K562 (cell line): ENCODE data around the gene FSTL4.

Source experiments
- MBD1 ChIP-seq: fragments of 250-450 bp; sonication (Bioruptor Pico); IDR thresholded peaks from 2 replicates; pipeline ENCODE4 v1.8.0; 2022; ENCODE audit warnings: inconsistent platforms
- RBFOX2 ChIP-seq: fragments of 200-400 bp; formaldehyde crosslinking; IDR thresholded peaks from 2 replicates; pipeline ENCODE4 v1.6.1; 2017; ENCODE audit warnings: low read depth, mild to moderate bottlenecking, low read length, moderate library complexity
- REST ChIP-seq, 2 experiments: fragments of 450-650 bp; formaldehyde crosslinking in 1 of 2; IDR thresholded peaks; 2 replicates each; pipeline versions ENCODE4 v1.4.0 to v1.6.1; 2014 to 2020; ENCODE audit warnings: mild to moderate bottlenecking in 2 of 2, borderline replicate concordance in 1 of 2, low read depth in 1 of 2
- SREBF1 ChIP-seq: fragments of 150-350 bp; IDR thresholded peaks from 2 replicates; pipeline ENCODE4 v1.6.1; 2014; ENCODE audit warnings: antibody characterized with exemption, low read depth, low read length, borderline replicate concordance
- TF ChIP-seq, protein P1 (sequence below), 3 experiments: IDR thresholded peaks in 2 of 3; conservative IDR thresholded peaks in 1 of 3; 2 replicates each; pipeline ENCODE4 v1.5.1; 2011 to 2012; ENCODE audit warnings: low read length in 3 of 3, mild to moderate bottlenecking in 3 of 3, control low read depth in 2 of 3, improper control_type of control experiment in 1 of 3, inconsistent platforms in 1 of 3, low read depth in 1 of 3, mixed read lengths in 1 of 3, moderate library complexity in 1 of 3; ENCODE audit not compliant: insufficient read depth in 2 of 3

DNA sequence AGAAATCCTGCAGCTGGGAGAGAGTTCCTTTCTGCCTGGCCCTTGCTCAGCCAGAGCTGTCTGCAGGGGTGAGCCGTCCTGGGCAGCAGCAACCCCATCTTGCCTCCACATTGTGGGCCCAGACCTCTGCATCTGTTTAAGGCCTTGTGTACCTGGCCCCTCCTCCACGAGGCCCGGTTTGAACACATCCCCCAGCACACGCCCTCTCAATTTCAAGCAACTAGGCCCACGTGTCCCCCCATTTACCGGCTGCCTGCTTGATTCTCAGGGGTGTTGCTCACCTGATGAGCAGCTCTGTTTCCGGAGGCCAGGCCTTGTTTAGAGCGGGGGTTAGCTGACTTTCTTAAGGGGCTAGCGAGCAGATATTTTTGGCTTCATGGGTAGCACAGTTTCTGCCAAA, 378.7 kb downstream of the FSTL4 start:
- TF ChIP-seq REST (IDR thresholded peaks at IDR 0.05; ENCODE audit: borderline replicate concordance) = no peak
- TF ChIP-seq REST (CRISPR knock-in tag; IDR thresholded peaks at IDR 0.05; ENCODE audit: low read depth) = no peak
- no peak for TF ChIP-seq MBD1 (CRISPR knock-in tag)
- no peak for TF ChIP-seq RBFOX2
- TF ChIP-seq, protein P1, sequence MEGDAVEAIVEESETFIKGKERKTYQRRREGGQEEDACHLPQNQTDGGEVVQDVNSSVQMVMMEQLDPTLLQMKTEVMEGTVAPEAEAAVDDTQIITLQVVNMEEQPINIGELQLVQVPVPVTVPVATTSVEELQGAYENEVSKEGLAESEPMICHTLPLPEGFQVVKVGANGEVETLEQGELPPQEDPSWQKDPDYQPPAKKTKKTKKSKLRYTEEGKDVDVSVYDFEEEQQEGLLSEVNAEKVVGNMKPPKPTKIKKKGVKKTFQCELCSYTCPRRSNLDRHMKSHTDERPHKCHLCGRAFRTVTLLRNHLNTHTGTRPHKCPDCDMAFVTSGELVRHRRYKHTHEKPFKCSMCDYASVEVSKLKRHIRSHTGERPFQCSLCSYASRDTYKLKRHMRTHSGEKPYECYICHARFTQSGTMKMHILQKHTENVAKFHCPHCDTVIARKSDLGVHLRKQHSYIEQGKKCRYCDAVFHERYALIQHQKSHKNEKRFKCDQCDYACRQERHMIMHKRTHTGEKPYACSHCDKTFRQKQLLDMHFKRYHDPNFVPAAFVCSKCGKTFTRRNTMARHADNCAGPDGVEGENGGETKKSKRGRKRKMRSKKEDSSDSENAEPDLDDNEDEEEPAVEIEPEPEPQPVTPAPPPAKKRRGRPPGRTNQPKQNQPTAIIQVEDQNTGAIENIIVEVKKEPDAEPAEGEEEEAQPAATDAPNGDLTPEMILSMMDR (IDR thresholded peaks at IDR 0.05 in 2 of 3, conservative IDR thresholded peaks at IDR 0.05 in 1 of 3; ENCODE audit: insufficient read depth in 2 of 3, low read depth in 1 of 3, low read length in 3 of 3) = no peak
- no peak for TF ChIP-seq SREBF1
